NB4 (cell line): Measurements from ENCODE around the gene PDE9A.
"Not testable (repeated sequence)": the region's sequence is repeated elsewhere in the genome, so short reads cannot be mapped to it uniquely, and the experiment has no call there.

Experiments
- DNase-seq: peaks from one replicate; pipeline ENCODE4 v3.0.0; 2010; ENCODE audit warnings: low read depth
- H3K4me3 ChIP-seq: one replicate; pipeline ENCODE4 v1.5.1; 2011; ENCODE audit warnings: mild to moderate bottlenecking, low read depth, low read length, moderate library complexity
- CTCF ChIP-seq: IDR thresholded peaks from one replicate; pipeline ENCODE4 v1.5.1; 2012; ENCODE audit warnings: low read depth, low read length
- MAX ChIP-seq: IDR thresholded peaks from 2 replicates; pipeline ENCODE4 v1.6.1; 2011; ENCODE audit warnings: low read depth, low read length
- MYC ChIP-seq: IDR thresholded peaks from 2 replicates; pipeline ENCODE4 v1.6.1; 2011; ENCODE audit warnings: low read depth, low read length
- POLR2A ChIP-seq: IDR thresholded peaks from 2 replicates; pipeline ENCODE4 v1.6.1; 2011; ENCODE audit warnings: mild to moderate bottlenecking; ENCODE audit not compliant: insufficient read length; ENCODE audit errors: extremely low read depth

The PDE9A gene

GRCh38 chr21:42809171-42809570 is 155.8 kb downstream of the PDE9A start:
- no peak overlapping the region for H3K4me3 ChIP-seq
- no peak for DNase-seq
- TF ChIP-seq MYC (no peak), POLR2A (no peak), CTCF (no peak), MAX (no peak)

GRCh38 chr21:42809577-42810475 is 156.4 kb downstream of the PDE9A start:
- no peak overlapping the region for H3K4me3 ChIP-seq
- no peak for TF ChIP-seq MYC

GRCh38 chr21:42811960-42812359 is 158.5 kb downstream of the PDE9A start:
- TF ChIP-seq MAX (no peak), CTCF (no peak), MYC (no peak), POLR2A (no peak)
- H3K4me3 ChIP-seq: no peak overlapping the region
- DNase-seq: no peak

More at GRCh38 chr21:42809577-42810475, 156.4 kb downstream of the PDE9A start:
- no peak for DNase-seq

GRCh38 chr21:42812528-42813241 is 159.3 kb downstream of the PDE9A start:
- not testable (repeated sequence) for DNase-seq, H3K4me3 ChIP-seq

- no peak for TF ChIP-seq POLR2A
- no peak for TF ChIP-seq MAX
- TF ChIP-seq CTCF: no peak
- no peak for TF ChIP-seq MYC
- H3K4me3 ChIP-seq: no peak overlapping the region
- no peak for DNase-seq
Observed at GRCh38 chr21:42815217-42815616, 161.8 kb downstream of the PDE9A start.

GRCh38 chr21:42818328-42818749 is 164.9 kb downstream of the PDE9A start:
- no peak overlapping the region for H3K4me3 ChIP-seq
- TF ChIP-seq CTCF: peak; percentile 85
- TF ChIP-seq POLR2A: no peak
- peak; percentile 62 for DNase-seq
